HCT116 (cell line): ENCODE results near the gene ARCN1.

ENCODE experiments used
- EZH2 ChIP-seq: fragments of 200-600 bp; sonication (generic); IDR thresholded peaks from 2 replicates; pipeline ENCODE4 v1.6.1; 2017; ENCODE audit warnings: antibody characterized with exemption, mixed run types
- POLR2A ChIP-seq: IDR thresholded peaks from 2 replicates; pipeline ENCODE4 v1.7.0; 2011; ENCODE audit warnings: borderline replicate concordance; ENCODE audit not compliant: insufficient read depth, insufficient read length; ENCODE audit errors: extremely low read depth
- POLR2AphosphoS5 ChIP-seq: IDR thresholded peaks from 2 replicates; pipeline ENCODE4 v1.6.1; 2011; ENCODE audit warnings: mild to moderate bottlenecking, low read depth, low read length, moderate library complexity
- SIN3A ChIP-seq: IDR thresholded peaks from 2 replicates; pipeline ENCODE4 v1.6.1; 2012; ENCODE audit warnings: low read depth
- YY1 ChIP-seq: IDR thresholded peaks from 2 replicates; pipeline ENCODE4 v1.6.1; 2011; ENCODE audit warnings: low read length, low read depth, moderate library complexity, mild to moderate bottlenecking; ENCODE audit not compliant: insufficient replicate concordance; ENCODE audit errors: extremely low read depth
- ZFX ChIP-seq: fragments of 450-650 bp; IDR thresholded peaks from 2 replicates; pipeline ENCODE4 v1.6.1; 2017
- ZNF274 ChIP-seq: fragments of 200-500 bp; sonication (Bioruptor generic); IDR thresholded peaks from 2 replicates; pipeline ENCODE4 v1.6.1; 2014; ENCODE audit warnings: mild to moderate bottlenecking, low read depth, low read length, inconsistent platforms
- TF ChIP-seq, protein P1 (sequence below), 3 experiments: fragments of 200-600 bp in 1 of 3; sonication (generic) in 1 of 3; IDR thresholded peaks in 2 of 3; conservative IDR thresholded peaks in 1 of 3; 2 replicates each; pipeline ENCODE4 v1.5.1; 2012 to 2017; ENCODE audit warnings: low read depth in 2 of 3, low read length in 2 of 3, antibody characterized with exemption in 1 of 3, borderline replicate concordance in 1 of 3, control low read depth in 1 of 3, mild to moderate bottlenecking in 1 of 3, mixed read lengths in 1 of 3, mixed run types in 1 of 3, moderate library complexity in 1 of 3; ENCODE audit not compliant: insufficient read depth in 1 of 3

GRCh38 chr11:118625036-118625690 is 53.0 kb downstream of the ARCN1 start:
- TF ChIP-seq YY1 (no peak), POLR2AphosphoS5 (no peak), ZFX (no peak), EZH2 (no peak), POLR2A (no peak), ZNF274 (no peak), SIN3A (no peak)
- TF ChIP-seq, protein P1, sequence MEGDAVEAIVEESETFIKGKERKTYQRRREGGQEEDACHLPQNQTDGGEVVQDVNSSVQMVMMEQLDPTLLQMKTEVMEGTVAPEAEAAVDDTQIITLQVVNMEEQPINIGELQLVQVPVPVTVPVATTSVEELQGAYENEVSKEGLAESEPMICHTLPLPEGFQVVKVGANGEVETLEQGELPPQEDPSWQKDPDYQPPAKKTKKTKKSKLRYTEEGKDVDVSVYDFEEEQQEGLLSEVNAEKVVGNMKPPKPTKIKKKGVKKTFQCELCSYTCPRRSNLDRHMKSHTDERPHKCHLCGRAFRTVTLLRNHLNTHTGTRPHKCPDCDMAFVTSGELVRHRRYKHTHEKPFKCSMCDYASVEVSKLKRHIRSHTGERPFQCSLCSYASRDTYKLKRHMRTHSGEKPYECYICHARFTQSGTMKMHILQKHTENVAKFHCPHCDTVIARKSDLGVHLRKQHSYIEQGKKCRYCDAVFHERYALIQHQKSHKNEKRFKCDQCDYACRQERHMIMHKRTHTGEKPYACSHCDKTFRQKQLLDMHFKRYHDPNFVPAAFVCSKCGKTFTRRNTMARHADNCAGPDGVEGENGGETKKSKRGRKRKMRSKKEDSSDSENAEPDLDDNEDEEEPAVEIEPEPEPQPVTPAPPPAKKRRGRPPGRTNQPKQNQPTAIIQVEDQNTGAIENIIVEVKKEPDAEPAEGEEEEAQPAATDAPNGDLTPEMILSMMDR (IDR thresholded peaks at IDR 0.05 in 2 of 3, conservative IDR thresholded peaks at IDR 0.05 in 1 of 3; ENCODE audit: borderline replicate concordance in 1 of 3, insufficient read depth in 1 of 3, low read depth in 2 of 3, low read length in 2 of 3), result no peak
